ENCODE results near the gene PTPRS. TPM values are rescaled to one million over a fixed set of nuclear protein-coding genes. Genes with fewer than 3 reads are reported as not detected.
"Not testable (repeated sequence)": the region's sequence is repeated elsewhere in the genome, so short reads cannot be mapped to it uniquely, and the experiment has no call there.

Gene PTPRS
- total and polyA plus RNA-seq, 7 donors: 4.2 to 29.7 (median 11.4) TPM

- no peaks in the 10 kb centered on the region for H3K4me1 ChIP-seq
- peaks cover 0 to 13% (median 0%) of the 10 kb centered on the region in 3 donors for H3K27me3 ChIP-seq (ENCODE audit: insufficient read depth in 3 of 3, low read length in 2 of 3)
- no peak overlapping the region for H3K4me3 ChIP-seq
- TF ChIP-seq CTCF (IDR thresholded peaks at IDR 0.05): no peak
- H3K9me3 ChIP-seq: no peaks in the 10 kb centered on the region
- DNase-seq: no peak
- 89 to 91% (median 90%) methylated on average over 5 of the region's 5 CpGs for WGBS, 3 donors
- H3K36me3 ChIP-seq (ENCODE audit: insufficient read depth in 1 of 2, low read depth in 1 of 2): no peaks in the 10 kb centered on the region
- no peak overlapping the region for H3K27ac ChIP-seq
- ATAC-seq: no peak
- intact Hi-C loops (cut with DNase I): no loop called here
These were observed 28.7 kb upstream of the PTPRS start for GRCh38 chr19:5369304-5369703.

GRCh38 chr19:5367530-5368133, 27.0 kb upstream of the PTPRS start:
- H3K27me3 ChIP-seq (ENCODE audit: insufficient read depth in 3 of 3, low read length in 2 of 3): peaks cover 0 to 13% (median 0%) of the 10 kb centered on the region in 3 donors
- H3K4me3 ChIP-seq: no peak overlapping the region
- intact Hi-C loops (cut with DNase I): no loop called here
- no peaks in the 10 kb centered on the region for H3K4me1 ChIP-seq
- WGBS, 3 donors: 74 to 87% (median 83%) methylated on average over 5 of the region's 5 CpGs
- H3K9me3 ChIP-seq: no peaks in the 10 kb centered on the region
- DNase-seq (no peak), ATAC-seq (no peak)
- no peaks in the 10 kb centered on the region for H3K36me3 ChIP-seq (ENCODE audit: insufficient read depth in 1 of 2, low read depth in 1 of 2)
- no peak for TF ChIP-seq CTCF (IDR thresholded peaks at IDR 0.05)
- H3K27ac ChIP-seq: no peak overlapping the region

GRCh38 chr19:5365905-5366304, 25.3 kb upstream of the PTPRS start:
- DNase-seq (no peak), ATAC-seq (no peak)
- H3K4me1 ChIP-seq: no peaks in the 10 kb centered on the region
- peaks cover 0 to 14% (median 0%) of the 10 kb centered on the region in 3 donors for H3K27me3 ChIP-seq (ENCODE audit: insufficient read depth in 3 of 3, low read length in 2 of 3)
- intact Hi-C loops (cut with DNase I): no loop called here
- H3K27ac ChIP-seq: no peak overlapping the region
- WGBS, 3 donors: 83 to 88% (median 86%) methylated on average over 6 of the region's 6 CpGs
- no peaks in the 10 kb centered on the region for H3K9me3 ChIP-seq
- H3K36me3 ChIP-seq (ENCODE audit: insufficient read depth in 1 of 2, low read depth in 1 of 2): no peaks in the 10 kb centered on the region
- H3K4me3 ChIP-seq: no peak overlapping the region
- TF ChIP-seq CTCF (IDR thresholded peaks at IDR 0.05): no peak

- Histone ChIP-seq H3K9me3 (no peaks in the 10 kb centered on the region), H3K4me3 (no peak overlapping the region), H3K36me3 (ENCODE audit: insufficient read depth in 1 of 2, low read depth in 1 of 2) (no peaks in the 10 kb centered on the region), H3K27me3 (ENCODE audit: insufficient read depth in 3 of 3, low read length in 2 of 3) (peaks cover 0 to 20% (median 0%) of the 10 kb centered on the region in 3 donors), H3K27ac (no peak overlapping the region), H3K4me1 (no peaks in the 10 kb centered on the region)
- 20 to 24% (median 22%) methylated on average over 7 of the region's 7 CpGs for WGBS, 3 donors
- DNase-seq (no peak), ATAC-seq (no peak)
- intact Hi-C loops (cut with DNase I): no loop called here
- no peak for TF ChIP-seq CTCF (IDR thresholded peaks at IDR 0.05)
These were observed 24.1 kb upstream of the PTPRS start for GRCh38 chr19:5364674-5365073.

- intact Hi-C loops (cut with DNase I); DNase-seq; H3K9me3 ChIP-seq; ATAC-seq; H3K36me3 ChIP-seq (ENCODE audit: insufficient read depth in 1 of 2, low read depth in 1 of 2); H3K4me1 ChIP-seq; H3K27ac ChIP-seq; H3K4me3 ChIP-seq: not testable (repeated sequence)
- 75 to 85% (median 81%) methylated on average over 9 of the region's 9 CpGs for WGBS, 3 donors
- H3K27me3 ChIP-seq (ENCODE audit: insufficient read depth in 3 of 3, low read length in 2 of 3): peaks cover 0 to 33% (median 2%) of the 10 kb centered on the region in 3 donors
These were observed 21.2 kb upstream of the PTPRS start for GRCh38 chr19:5361839-5362238.

All from psoas muscle (tissue), 8 donors.